B cell (primary cell): Measurements from ENCODE around the gene OR9Q1.
"Not testable (repeated sequence)": the region's sequence is repeated elsewhere in the genome, so short reads cannot be mapped to it uniquely, and the experiment has no call there.

Experiments
- EZH2 ChIP-seq: IDR thresholded peaks from 2 replicates; pipeline ENCODE4 v1.6.1; 2012; ENCODE audit warnings: borderline replicate concordance, low read depth, mild to moderate bottlenecking, moderate library complexity, low read length; ENCODE audit not compliant: insufficient read depth, poor library complexity, severe bottlenecking
- TF ChIP-seq, protein P1 (sequence below): fragments of 200-600 bp; IDR thresholded peaks from one replicate; pipeline ENCODE4 v1.8.0; 2022; ENCODE audit warnings: antibody characterized with exemption, mild to moderate bottlenecking

- TF ChIP-seq, protein P1, sequence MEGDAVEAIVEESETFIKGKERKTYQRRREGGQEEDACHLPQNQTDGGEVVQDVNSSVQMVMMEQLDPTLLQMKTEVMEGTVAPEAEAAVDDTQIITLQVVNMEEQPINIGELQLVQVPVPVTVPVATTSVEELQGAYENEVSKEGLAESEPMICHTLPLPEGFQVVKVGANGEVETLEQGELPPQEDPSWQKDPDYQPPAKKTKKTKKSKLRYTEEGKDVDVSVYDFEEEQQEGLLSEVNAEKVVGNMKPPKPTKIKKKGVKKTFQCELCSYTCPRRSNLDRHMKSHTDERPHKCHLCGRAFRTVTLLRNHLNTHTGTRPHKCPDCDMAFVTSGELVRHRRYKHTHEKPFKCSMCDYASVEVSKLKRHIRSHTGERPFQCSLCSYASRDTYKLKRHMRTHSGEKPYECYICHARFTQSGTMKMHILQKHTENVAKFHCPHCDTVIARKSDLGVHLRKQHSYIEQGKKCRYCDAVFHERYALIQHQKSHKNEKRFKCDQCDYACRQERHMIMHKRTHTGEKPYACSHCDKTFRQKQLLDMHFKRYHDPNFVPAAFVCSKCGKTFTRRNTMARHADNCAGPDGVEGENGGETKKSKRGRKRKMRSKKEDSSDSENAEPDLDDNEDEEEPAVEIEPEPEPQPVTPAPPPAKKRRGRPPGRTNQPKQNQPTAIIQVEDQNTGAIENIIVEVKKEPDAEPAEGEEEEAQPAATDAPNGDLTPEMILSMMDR = not testable (repeated sequence)
- not testable (repeated sequence) for TF ChIP-seq EZH2
Observed at GRCh38 chr11:57999523-57999922, 24.2 kb upstream of the OR9Q1 start.
